ENCODE results near the gene DENND1A. TPM values are rescaled to one million over a fixed set of nuclear protein-coding genes. Genes with fewer than 3 reads are reported as not detected.
"Not testable (repeated sequence)": the region's sequence is repeated elsewhere in the genome, so short reads cannot be mapped to it uniquely, and the experiment has no call there.

Gene DENND1A
- total RNA-seq, 4 donors from 2014 or later: 20.9 to 33.6 (median 23.7) TPM

DNA sequence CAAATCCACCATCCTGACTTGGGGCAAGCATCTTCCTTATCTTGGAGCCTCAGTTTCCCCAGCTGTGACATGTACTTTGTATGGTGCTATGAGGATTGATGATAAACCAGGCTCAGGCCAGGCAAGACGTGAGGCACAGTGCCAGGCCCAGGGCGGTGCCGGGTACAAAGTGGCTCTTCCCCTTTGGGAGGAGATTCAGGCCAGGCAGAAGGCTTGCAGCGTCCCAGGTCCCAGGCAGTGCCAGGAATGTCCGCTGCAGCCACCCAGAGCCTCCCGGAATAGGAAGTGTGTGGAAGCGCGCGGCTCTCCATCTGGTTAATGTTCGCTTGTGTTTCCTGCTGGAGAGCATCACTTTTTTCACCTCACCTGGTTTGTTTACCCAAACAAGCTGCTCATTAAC lies 12.6 kb upstream of the DENND1A start:
- no peaks in the 10 kb centered on the region for H3K4me1 ChIP-seq
- 73 to 89% methylated on average over 3 to 4 of the region's 10 CpGs for WGBS, 2 donors (ENCODE audit: low coverage in 1 of 2)

DNA sequence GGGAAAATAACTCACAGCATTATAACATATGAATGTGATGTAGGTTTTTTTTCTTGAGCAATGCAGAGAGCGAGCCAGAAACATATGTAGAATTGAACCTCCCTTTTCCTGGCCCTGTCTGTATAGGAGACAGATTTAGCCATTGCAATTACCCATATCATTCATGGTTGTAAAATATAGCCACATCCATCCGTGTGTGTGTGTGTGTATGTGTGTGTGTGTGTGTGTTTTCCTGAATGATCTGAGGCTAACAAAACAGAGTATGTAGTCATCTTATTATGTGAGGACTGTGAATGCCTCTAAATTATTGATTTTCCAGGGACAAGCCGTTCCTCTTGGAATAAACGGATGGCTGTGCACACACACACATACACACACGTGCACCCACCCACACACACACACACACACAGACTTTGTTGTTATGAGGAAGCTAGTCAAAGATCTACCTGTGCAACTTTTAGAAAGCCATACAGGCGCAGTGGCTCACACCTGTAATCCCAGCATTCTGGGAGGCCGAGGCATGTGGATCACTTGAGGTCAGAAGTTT lies 11.7 kb upstream of the DENND1A start:
- peaks cover 16% of the 10 kb centered on the region for H3K27me3 ChIP-seq
- no peaks in the 10 kb centered on the region for H3K4me1 ChIP-seq
- no peak overlapping the region for H3K4me3 ChIP-seq
- H3K27ac ChIP-seq: no peak overlapping the region
- TF ChIP-seq, protein P1, sequence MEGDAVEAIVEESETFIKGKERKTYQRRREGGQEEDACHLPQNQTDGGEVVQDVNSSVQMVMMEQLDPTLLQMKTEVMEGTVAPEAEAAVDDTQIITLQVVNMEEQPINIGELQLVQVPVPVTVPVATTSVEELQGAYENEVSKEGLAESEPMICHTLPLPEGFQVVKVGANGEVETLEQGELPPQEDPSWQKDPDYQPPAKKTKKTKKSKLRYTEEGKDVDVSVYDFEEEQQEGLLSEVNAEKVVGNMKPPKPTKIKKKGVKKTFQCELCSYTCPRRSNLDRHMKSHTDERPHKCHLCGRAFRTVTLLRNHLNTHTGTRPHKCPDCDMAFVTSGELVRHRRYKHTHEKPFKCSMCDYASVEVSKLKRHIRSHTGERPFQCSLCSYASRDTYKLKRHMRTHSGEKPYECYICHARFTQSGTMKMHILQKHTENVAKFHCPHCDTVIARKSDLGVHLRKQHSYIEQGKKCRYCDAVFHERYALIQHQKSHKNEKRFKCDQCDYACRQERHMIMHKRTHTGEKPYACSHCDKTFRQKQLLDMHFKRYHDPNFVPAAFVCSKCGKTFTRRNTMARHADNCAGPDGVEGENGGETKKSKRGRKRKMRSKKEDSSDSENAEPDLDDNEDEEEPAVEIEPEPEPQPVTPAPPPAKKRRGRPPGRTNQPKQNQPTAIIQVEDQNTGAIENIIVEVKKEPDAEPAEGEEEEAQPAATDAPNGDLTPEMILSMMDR (IDR thresholded peaks at IDR 0.05): no peak
- TF ChIP-seq POLR2A (IDR thresholded peaks at IDR 0.05) (no peak), EP300 (IDR thresholded peaks at IDR 0.05) (no peak), POLR2AphosphoS5 (IDR thresholded peaks at IDR 0.05) (no peak)
- ATAC-seq: no peak
- H3K9me3 ChIP-seq: no peaks in the 10 kb centered on the region
- WGBS, 2 donors (ENCODE audit: low coverage in 1 of 2): 68 to 76% methylated on average over 4 to 6 of the region's 7 CpGs
- no peaks in the 10 kb centered on the region for H3K36me3 ChIP-seq

More for the DNA sequence above, 12.6 kb upstream of the DENND1A start:
- Histone ChIP-seq H3K27ac (no peak overlapping the region), H3K36me3 (no peaks in the 10 kb centered on the region), H3K9me3 (no peaks in the 10 kb centered on the region), H3K27me3 (peaks cover 16% of the 10 kb centered on the region), H3K4me3 (no peak overlapping the region)
- ATAC-seq: no peak
- TF ChIP-seq POLR2A (IDR thresholded peaks at IDR 0.05) (no peak), POLR2AphosphoS5 (IDR thresholded peaks at IDR 0.05) (no peak), EP300 (IDR thresholded peaks at IDR 0.05) (no peak)
- TF ChIP-seq, protein P1 (IDR thresholded peaks at IDR 0.05): no peak

DNA sequence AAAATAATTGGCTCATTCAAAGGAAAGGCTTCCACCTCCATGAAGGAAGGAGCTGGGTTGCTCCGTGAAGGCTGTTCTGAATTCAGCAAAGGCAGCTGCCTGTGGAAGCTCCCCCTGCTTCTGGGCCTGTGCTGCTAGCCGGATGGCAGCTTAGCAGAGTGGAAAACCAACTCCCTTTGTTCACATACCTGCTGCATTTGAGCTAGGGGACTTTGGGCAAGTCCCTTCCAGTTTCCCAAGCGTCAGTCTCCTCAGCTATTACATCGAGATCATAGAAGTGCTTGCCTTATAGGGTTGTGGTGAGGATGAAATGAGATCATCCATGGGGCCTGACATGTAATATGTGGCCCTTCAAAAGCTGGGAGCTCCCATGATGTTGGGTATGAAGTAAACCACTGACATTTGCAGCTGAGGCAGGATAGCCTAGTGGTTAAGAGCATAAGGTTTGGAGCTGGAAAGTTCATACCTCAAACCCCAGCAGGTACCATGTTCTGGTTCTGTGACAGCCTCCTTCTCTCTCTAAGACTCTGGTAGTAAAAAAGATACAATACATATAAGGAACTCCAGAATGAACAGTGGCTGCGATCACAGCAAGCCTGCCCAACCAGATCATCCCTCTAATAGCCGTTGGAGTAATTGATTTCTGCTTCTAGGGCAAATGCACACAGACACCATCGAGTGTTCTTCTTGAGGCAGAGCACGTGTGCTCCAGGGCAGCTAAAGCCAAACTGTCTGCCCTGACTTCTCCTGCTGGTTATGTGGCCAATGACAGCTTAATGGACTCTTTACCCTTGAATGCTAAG lies 11.0 kb upstream of the DENND1A start:
- WGBS, 2 donors (ENCODE audit: low coverage in 1 of 2): 66 to 73% methylated on average over 4 to 7 of the region's 8 CpGs
- no peak for ATAC-seq
- no peak for TF ChIP-seq POLR2A (IDR thresholded peaks at IDR 0.05)
- TF ChIP-seq EP300 (IDR thresholded peaks at IDR 0.05): no peak
- TF ChIP-seq, protein P1 (IDR thresholded peaks at IDR 0.05): no peak
- TF ChIP-seq POLR2AphosphoS5 (IDR thresholded peaks at IDR 0.05): no peak
- H3K36me3 ChIP-seq: no peaks in the 10 kb centered on the region
- H3K9me3 ChIP-seq: no peaks in the 10 kb centered on the region
- H3K4me1 ChIP-seq: no peaks in the 10 kb centered on the region
- no peak overlapping the region for H3K4me3 ChIP-seq
- H3K27ac ChIP-seq: no peak overlapping the region
- peaks cover 16% of the 10 kb centered on the region for H3K27me3 ChIP-seq

DNA sequence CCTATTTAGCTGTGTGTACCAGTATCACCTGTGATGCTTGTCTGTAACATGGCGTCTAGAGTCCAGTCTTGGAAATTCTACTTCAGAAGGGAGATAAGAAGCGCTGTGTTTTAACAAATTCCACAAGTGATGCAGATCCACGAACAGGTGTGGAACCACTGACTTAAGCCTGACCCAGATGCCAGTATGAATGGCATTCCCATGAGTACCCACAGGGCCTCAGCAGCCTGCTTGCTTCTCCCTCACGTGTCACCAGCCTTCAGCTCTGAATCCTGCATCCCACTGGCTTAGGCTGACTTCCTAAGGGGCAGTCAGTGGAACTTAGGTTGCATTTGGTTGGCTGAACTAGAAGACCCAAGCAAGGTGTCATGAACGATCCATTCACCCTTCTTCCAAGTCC lies 8.5 kb upstream of the DENND1A start:
- TF ChIP-seq EP300 (IDR thresholded peaks at IDR 0.05) (no peak), POLR2A (IDR thresholded peaks at IDR 0.05) (no peak), POLR2AphosphoS5 (IDR thresholded peaks at IDR 0.05) (no peak)
- TF ChIP-seq, protein P1 (IDR thresholded peaks at IDR 0.05): no peak
- Histone ChIP-seq H3K27ac (no peak overlapping the region), H3K4me1 (no peaks in the 10 kb centered on the region), H3K36me3 (no peaks in the 10 kb centered on the region), H3K4me3 (no peak overlapping the region), H3K27me3 (peaks cover 16% of the 10 kb centered on the region), H3K9me3 (no peaks in the 10 kb centered on the region)
- WGBS, 2 donors (ENCODE audit: low coverage in 1 of 2): 90% methylated on average over 2 to 3 of the region's 5 CpGs
- no peak for ATAC-seq

DNA sequence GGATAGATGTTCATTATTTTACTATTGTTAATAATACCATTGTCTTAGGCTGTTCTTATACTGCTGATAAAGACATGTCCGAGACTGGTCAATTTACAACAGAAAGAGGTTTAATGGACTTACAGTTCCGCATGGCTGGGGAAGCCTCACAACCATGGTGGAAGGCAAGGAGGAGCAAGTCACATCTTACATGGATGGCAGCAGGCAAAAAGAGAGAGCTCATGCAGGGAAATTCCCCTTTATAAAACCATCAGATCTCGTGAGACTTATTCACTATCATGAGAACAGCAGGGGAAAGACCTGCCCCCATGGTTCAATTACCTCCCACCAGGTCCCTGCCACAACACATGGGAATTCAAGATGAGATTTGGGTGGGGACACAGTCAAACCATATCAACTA lies 6.6 kb upstream of the DENND1A start:
- not testable (repeated sequence) for H3K9me3 ChIP-seq, H3K4me3 ChIP-seq, ATAC-seq, H3K36me3 ChIP-seq, H3K27ac ChIP-seq, H3K4me1 ChIP-seq
- WGBS, 2 donors (ENCODE audit: low coverage in 1 of 2): 78 to 87% methylated on average over 3 of the region's 3 CpGs
- peaks cover 16% of the 10 kb centered on the region for H3K27me3 ChIP-seq
